ENCODE data around the gene TFCP2L1.
A peak's percentile ranks its signal among the peaks of the same experiment; 100 is the strongest.
"Not testable (repeated sequence)": the region's sequence is repeated elsewhere in the genome, so short reads cannot be mapped to it uniquely, and the experiment has no call there.

TFCP2L1 gene

GRCh38 chr2:121295911-121296650, 11.1 kb upstream of the TFCP2L1 start:
- DNase-seq, result no peak

GRCh38 chr2:121294881-121295840, 10.2 kb upstream of the TFCP2L1 start:
- DNase-seq, result no peak

- peak; percentile 52 for DNase-seq
Measured at GRCh38 chr2:121293450-121294325, 8.7 kb upstream of the TFCP2L1 start.

DNA sequence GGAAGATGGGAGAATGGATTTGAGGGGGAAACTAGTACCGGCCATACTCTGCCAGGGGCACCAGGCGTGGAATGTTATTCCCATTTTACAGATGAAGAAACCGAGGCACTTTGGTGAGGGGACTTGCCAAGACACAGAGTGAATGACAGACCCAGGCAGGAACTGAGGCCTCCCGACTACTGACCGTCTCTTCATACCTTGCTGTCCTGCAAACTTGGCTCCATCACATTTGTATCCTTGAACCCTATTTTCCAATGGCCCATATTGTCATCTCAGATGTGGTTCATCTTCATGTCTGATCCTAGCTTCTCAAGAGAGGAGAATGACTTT, 6.2 kb upstream of the TFCP2L1 start:
- DNase-seq, result no peak

GRCh38 chr2:121289271-121289670, 4.3 kb upstream of the TFCP2L1 start:
- DNase-seq, result no peak

GRCh38 chr2:121288454-121289231, 3.6 kb upstream of the TFCP2L1 start:
- no peak for DNase-seq

DNA sequence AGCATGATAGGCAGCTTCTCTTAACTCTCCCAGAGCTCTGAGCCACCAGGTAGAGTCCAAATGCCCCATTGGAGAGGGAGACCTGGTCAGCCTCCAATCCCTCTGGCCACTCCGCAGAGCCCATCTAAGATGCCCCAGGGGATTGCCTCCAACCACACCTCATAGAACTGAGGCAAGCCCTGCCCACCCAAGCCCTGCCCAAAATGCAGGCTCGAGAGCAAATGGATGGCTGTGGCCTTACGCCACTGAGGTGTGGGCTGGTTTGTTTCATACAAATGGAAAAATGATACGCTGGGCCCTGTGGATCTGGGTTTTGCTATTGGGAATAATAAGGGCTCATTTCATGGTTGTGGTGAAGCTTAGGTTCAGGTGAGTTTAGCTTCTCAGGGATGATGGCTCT, 3.0 kb upstream of the TFCP2L1 start:
- DNase-seq, result no peak

- DNase-seq, result no peak
Measured at GRCh38 chr2:121287146-121287798, 2.3 kb upstream of the TFCP2L1 start.

DNA sequence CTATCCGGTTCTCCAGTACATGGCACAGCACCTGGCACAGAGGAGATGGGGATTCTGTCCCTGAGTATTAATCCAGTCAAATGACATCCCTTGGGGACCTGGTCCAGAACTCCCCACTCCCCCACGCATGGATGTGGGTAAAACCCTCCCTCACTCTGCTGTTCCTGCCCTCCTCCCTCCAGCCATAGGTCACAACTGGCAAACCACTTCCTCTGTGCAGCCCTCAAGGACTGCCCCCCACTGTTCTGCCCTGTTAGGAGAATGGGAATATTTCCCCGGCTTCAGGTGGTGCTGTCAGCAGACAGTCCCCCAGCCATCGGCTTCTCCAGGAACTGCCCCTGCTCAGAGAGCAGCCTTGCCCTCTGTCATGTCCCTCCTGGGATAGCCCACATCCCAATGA, 1.5 kb upstream of the TFCP2L1 start:
- no peak for DNase-seq

DNA sequence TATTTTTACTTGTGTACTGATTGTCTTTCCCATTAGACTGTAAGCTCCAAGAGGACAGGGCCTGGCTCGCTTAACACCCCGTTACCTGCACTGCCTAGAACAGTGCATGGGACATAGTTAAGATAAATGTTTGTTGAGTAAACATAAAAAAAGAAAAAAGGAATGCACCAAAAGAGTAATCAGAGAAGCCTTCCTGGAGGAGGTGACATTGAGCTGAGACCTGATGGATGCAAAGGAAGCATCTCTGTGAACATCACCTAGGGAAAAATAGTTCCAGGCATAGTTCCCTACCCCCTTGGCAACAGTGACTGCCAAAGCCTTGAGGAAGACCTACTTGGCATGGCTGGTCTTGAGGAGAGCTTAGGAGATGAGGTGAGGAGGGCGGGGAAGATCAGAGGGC, 924 bp upstream of the TFCP2L1 start:
- DNase-seq, result no peak

DNA sequence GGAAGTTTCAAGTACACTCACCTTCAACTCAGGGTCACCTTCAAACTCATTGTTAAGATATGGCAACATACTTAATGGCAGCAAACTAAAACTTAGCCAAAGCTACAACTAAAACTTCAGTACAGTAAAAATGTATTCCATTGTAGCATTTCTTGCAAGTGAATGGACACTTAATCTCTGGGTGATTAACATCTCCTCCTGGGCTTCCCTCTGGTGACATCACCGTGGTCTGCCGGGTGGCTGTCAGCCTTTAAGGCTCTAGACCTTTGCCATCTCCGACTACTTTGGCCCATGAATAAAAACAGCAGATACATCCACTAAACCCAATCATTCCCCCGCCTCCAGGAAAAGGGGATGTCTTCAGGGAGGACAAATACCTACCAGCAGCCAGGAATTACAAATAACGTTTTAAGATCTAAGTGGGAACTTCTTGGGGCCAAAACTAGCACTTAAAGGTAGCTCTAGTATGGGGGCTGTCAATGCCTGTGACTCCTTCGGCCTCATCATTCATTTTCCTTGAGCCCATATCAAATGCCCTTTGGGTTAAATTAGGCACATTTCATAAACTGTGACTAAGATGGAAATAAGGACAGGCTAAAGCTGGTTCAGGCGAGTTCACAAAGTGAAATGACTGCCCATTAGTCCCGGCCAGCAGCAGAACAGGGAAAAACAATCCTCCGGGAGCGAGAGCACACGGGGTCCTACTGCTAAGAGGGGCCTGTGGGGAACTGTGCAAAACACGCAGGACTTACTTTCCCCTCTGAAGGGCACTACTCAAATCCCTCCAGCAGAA, 1.1 kb downstream of the TFCP2L1 start:
- no peak for DNase-seq

GRCh38 chr2:121282800-121283385, 2.1 kb downstream of the TFCP2L1 start:
- DNase-seq, result no peak

GRCh38 chr2:121281694-121282093, 3.3 kb downstream of the TFCP2L1 start:
- DNase-seq, result no peak

DNA sequence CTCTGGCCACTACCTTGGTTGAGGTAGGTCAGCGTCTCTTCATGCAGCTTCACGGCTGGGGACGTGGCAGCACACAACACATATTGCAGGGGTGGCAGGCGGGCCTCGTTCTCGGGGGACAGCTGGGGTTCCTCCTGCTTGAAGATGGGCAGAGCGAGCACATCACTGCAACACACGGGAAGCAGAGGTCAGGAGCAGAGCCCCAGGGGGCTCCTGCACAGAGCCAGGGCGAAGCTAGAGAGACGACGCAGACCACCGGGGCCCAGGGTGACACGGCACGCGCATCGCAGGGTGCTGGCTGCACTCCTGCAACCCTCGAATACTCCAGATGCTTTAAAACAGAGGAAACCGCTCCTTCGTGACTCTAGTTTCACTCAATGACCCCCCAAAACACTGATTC, 3.9 kb downstream of the TFCP2L1 start:
- no peak for DNase-seq

DNA sequence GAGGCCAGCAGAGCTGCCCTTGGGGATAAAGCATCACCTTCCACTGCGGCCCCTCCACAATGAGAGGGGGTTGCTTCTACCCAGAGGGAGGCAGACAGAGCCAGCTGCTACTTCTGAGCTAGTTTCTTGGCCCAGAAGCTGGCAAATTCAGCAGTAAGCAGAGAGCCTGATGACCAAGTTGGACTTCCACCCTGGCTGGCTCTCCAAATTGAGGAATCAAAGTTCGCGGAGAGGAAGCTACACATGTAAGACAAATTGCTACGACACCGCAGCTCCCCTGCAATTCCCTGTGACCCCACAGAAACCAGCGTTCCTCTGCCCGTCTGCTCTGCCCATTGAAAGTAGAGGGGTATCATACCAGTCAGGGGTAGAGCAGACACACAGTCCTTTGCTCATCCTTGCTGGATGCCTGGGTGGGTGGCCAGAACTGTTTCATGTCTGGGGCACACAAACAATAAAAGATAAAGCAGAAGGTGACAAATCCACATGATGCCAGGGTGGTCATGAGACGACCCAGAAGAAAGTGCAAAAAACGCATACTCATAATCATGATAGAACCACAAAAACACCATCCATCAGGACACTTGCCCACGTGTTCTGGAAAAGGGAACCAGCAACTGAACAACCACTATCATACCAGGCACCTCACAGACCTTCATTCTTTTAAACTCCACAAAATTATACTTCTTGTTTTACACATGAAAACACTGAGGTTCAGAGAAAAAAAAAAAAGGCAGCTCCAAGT, 5.4 kb downstream of the TFCP2L1 start:
- DNase-seq, result no peak

GRCh38 chr2:121276341-121276740, 8.7 kb downstream of the TFCP2L1 start:
- no peak for DNase-seq

DNA sequence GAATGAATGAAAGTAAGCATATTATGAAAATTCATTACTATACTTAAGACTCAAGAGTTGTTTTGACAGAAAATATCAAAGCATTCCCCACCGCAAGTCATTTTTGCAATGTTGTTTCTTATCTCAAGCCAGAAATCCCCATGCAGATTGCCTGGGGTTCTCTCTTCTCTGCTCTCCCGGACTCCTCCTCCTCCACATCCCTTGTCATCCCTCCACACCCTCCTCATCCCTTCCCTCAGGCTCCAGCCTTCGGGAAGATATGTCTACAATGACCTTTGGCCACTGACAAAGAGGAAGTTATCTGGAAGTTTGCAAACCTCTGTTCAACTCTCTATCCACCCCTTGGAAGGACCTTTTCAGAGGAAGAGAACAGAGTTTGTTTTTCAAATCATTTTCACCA, 11.9 kb downstream of the TFCP2L1 start:
- no peak for DNase-seq

DNA sequence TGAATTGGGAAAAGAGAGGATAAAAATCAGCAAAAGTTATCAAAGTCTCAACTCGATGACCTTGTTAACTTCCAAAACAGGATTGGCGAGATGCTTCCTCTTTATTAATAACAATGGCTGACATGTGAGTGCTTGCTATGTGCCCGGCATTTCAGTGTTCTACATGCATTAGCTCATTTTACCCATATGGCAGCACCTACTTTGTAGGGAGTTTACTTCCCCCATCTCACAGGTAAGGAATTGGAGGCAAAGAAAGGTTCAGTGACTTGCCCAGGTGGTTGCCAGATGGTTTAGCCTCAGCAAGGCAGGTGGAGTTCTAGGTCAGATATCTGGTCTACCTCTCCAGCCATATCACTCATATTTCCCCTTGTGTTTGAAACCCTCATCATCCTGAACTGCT, 12.4 kb downstream of the TFCP2L1 start:
- DNase-seq, result no peak

DNA sequence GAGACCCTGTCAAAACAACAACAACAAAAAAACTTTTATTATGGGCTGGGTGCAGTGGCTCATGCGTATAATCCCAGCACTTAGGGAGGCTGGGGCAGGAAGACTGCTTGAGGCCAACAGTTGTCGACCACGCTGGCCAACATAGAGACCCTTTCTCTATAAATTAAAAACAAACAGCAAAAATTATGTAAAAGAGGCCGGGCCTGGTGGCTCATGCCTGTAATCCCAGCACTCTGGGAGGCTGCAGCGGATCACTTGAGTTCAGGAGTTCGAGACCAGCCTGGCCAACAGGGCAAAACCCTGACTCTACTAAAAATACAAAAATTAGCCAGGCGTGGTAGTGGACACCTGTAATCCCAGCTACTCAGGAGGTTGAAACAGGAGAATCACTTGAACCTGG, 15.6 kb downstream of the TFCP2L1 start:
- not testable (repeated sequence) for DNase-seq

GRCh38 chr2:121266543-121267106, 18.4 kb downstream of the TFCP2L1 start:
- no peak for DNase-seq

Measured in NCI-H1105 (cell line).